LNCAP (cell line): ENCODE results near the gene SRRM2.

Experiments used
- CTCF ChIP-seq: fragments of 450-650 bp; IDR thresholded peaks from 2 replicates; pipeline ENCODE4 v1.5.1; 2017; ENCODE audit warnings: mild to moderate bottlenecking

SRRM2 gene

GRCh38 chr16:2775765-2776499 lies 23.5 kb downstream of the SRRM2 start:
- no peak for TF ChIP-seq CTCF

- TF ChIP-seq CTCF, result no peak
These were observed 24.2 kb downstream of the SRRM2 start for GRCh38 chr16:2776500-2777139.

DNA sequence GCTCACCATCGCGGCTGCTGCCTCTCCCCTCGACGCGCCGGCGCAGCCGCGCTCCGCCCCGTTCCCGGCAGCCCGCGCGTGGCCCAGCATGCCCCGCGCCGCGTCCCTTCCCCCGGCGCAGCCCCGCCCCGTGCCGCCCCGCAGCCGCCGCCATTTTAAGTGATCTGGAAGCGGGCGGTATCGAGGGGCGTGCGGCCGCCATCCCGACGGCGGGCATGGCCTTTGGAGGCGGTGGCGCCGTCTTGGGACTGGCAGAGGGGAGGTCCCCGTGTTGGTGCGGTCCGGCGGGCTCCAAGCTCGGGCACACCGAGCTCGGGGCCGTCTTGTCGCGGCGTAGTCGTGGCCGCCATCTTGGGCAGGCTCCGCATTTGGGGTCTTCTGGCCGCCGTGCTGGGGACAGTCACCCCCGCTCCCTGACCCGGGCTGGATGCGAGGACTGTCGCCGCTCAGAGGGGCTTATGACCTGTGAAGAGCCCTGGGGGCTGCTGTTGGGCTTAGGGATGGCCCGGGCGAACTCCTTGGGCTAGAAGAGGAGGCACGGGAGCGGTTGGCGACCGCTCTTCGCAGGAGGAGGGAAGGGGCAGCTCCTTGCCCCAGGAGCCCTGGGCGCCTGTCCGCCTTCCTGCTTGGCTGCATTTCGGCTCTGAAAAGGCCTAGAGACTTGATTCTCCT lies 24.9 kb downstream of the SRRM2 start, which contains the start of gene ELOB:
Gene ELOB, minus strand, starts transcription at position 50 of the 672 bp plus-strand sequence. Its CDS starts 41 bp downstream, at position 9.
- no peak for TF ChIP-seq CTCF

DNA sequence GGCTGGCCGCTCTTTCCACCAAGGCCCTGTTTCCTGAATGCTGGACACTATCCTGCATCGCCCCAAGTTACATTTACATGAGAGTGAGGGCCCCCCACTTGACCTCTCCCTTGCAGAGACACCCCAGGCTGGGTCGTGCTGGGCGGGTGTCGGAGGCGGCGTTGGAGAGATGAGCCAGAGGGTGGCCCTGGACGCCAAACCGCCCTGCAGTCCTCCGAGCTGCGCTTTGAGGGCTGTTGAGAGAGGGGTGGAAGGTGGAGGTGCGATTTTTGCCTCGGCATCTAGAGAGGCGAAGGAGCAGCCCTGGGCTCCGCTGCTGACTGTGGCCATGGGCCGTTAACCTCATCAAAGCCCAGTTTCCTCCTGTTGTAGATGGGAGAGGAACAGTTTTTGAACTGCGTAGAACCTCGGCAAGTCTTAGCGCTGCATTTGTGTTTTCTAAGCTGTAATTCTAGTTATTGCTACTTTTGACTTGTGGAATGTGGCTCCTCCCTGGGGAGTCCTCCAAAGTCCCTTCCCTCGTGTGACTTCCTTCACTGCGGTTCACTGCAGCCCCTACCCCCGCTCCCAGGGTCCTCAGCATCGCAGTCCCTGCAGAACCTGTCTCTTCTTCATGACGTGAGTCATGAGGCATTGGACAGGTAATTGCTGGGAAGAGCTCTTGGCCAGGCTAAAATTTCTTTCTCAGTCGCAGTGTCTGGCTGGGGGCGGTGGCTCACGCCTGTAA lies 25.6 kb downstream of the SRRM2 start:
- no peak for TF ChIP-seq CTCF

DNA sequence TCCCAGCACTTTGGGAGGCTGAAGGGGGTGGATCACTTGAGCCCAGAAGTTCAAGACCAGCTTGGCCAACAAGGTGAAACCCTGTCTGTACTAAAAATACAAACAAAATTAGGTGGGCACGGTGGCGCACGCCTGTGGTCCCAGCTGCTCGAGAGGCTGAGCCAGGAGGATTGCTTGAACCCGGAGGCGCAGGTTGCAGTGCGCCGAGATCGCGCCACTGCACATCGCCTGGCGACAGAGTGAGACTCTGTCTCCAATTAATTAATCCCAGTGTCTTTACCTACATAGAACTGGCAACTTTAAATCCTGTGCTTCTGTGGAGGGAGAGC lies 26.2 kb downstream of the SRRM2 start:
- no peak for TF ChIP-seq CTCF

GRCh38 chr16:2779151-2779920 lies 26.9 kb downstream of the SRRM2 start:
- no peak for TF ChIP-seq CTCF
